Loucy (cell line): ENCODE data around the gene DLGAP1.

Experiments used
- H2AFZ ChIP-seq: fragments of 200-600 bp; sonication (generic); 2 replicates; pipeline ENCODE4 v1.6.0; 2016; ENCODE audit warnings: antibody characterized with exemption, mild to moderate bottlenecking, low read length, moderate library complexity
- H3F3A ChIP-seq: fragments of 200-600 bp; 2 replicates; pipeline ENCODE4 v1.6.0; 2016; ENCODE audit warnings: antibody characterized with exemption, low read depth, mild to moderate bottlenecking
- H3K27me3 ChIP-seq: fragments of 200-600 bp; sonication (generic); 2 replicates; pipeline ENCODE4 v1.6.1; 2014; ENCODE audit warnings: low read length, mild to moderate bottlenecking; ENCODE audit not compliant: insufficient read depth, poor library complexity, severe bottlenecking
- H3K36me3 ChIP-seq: fragments of 200-600 bp; sonication (generic); 2 replicates; pipeline ENCODE4 v1.6.1; 2016; ENCODE audit warnings: low read length; ENCODE audit not compliant: insufficient read depth
- H3K4me1 ChIP-seq: fragments of 200-600 bp; sonication (generic); 2 replicates; pipeline ENCODE4 v1.5.1; 2014; ENCODE audit warnings: low read length, mild to moderate bottlenecking; ENCODE audit not compliant: insufficient read depth, poor library complexity, severe bottlenecking
- H3K4me2 ChIP-seq: fragments of 200-600 bp; sonication (generic); 2 replicates; pipeline ENCODE4 v1.6.0; 2014; ENCODE audit warnings: antibody characterized with exemption, low read length, low read depth, mild to moderate bottlenecking; ENCODE audit not compliant: poor library complexity, severe bottlenecking
- H3K4me3 ChIP-seq: fragments of 200-600 bp; sonication (generic); 2 replicates; pipeline ENCODE4 v1.5.1; 2014; ENCODE audit warnings: low read length, mild to moderate bottlenecking, mixed read lengths; ENCODE audit not compliant: poor library complexity, severe bottlenecking
- H3K79me2 ChIP-seq: fragments of 200-600 bp; sonication (generic); 2 replicates; pipeline ENCODE4 v1.6.1; 2014; ENCODE audit warnings: low read length; ENCODE audit not compliant: insufficient read depth
- H3K9ac ChIP-seq: fragments of 200-600 bp; sonication (generic); 2 replicates; pipeline ENCODE4 v1.6.0; 2014; ENCODE audit warnings: mild to moderate bottlenecking, low read depth, low read length, moderate library complexity; ENCODE audit not compliant: poor library complexity, severe bottlenecking
- H3K9me2 ChIP-seq: fragments of 200-600 bp; sonication (generic); replicated peaks from 2 replicates; pipeline ENCODE4 v1.6.1; 2016; ENCODE audit warnings: low read depth, low read length, mixed read lengths
- H3K9me3 ChIP-seq: fragments of 200-600 bp; sonication (generic); 2 replicates; pipeline ENCODE4 v1.6.1; 2014; ENCODE audit warnings: mild to moderate bottlenecking, antibody characterized with exemption, low read length, low read depth; ENCODE audit not compliant: insufficient read depth
- H4K20me1 ChIP-seq: fragments of 200-600 bp; sonication (generic); 2 replicates; pipeline ENCODE4 v1.6.0; 2014; ENCODE audit warnings: antibody characterized with exemption, low read length, mild to moderate bottlenecking; ENCODE audit not compliant: insufficient read depth, poor library complexity, severe bottlenecking
- EZH2phosphoT487 ChIP-seq: fragments of 200-600 bp; IDR thresholded peaks from 2 replicates; pipeline ENCODE4 v1.6.1; 2018; ENCODE audit warnings: antibody characterized with exemption, mild to moderate bottlenecking, moderate library complexity, borderline replicate concordance
- TF ChIP-seq, protein P1 (sequence below): fragments of 200-600 bp; sonication (generic); conservative IDR thresholded peaks from 2 replicates; pipeline ENCODE4 v1.5.1; 2014; ENCODE audit warnings: mild to moderate bottlenecking, antibody characterized with exemption, low read length

The DLGAP1 gene

GRCh38 chr18:4352746-4353551 lies 102.2 kb downstream of the DLGAP1 start:
- Histone ChIP-seq H3K36me3 (no peaks in the 10 kb centered on the region), H3K4me3 (no peak overlapping the region), H3K4me1 (no peaks in the 10 kb centered on the region), H3K9me3 (0 out of 2 replicates have a peak, but pooled peaks cover 4% of the 10 kb centered on the region), H3F3A (no peaks in the 10 kb centered on the region), H4K20me1 (no peaks in the 10 kb centered on the region), H2AFZ (no peak overlapping the region), H3K9me2 (no peaks in the 10 kb centered on the region), H3K27me3 (no peaks in the 10 kb centered on the region), H3K9ac (no peak overlapping the region), H3K4me2 (no peak overlapping the region), H3K79me2 (no peaks in the 10 kb centered on the region)
- no peak for TF ChIP-seq EZH2phosphoT487
- TF ChIP-seq, protein P1, sequence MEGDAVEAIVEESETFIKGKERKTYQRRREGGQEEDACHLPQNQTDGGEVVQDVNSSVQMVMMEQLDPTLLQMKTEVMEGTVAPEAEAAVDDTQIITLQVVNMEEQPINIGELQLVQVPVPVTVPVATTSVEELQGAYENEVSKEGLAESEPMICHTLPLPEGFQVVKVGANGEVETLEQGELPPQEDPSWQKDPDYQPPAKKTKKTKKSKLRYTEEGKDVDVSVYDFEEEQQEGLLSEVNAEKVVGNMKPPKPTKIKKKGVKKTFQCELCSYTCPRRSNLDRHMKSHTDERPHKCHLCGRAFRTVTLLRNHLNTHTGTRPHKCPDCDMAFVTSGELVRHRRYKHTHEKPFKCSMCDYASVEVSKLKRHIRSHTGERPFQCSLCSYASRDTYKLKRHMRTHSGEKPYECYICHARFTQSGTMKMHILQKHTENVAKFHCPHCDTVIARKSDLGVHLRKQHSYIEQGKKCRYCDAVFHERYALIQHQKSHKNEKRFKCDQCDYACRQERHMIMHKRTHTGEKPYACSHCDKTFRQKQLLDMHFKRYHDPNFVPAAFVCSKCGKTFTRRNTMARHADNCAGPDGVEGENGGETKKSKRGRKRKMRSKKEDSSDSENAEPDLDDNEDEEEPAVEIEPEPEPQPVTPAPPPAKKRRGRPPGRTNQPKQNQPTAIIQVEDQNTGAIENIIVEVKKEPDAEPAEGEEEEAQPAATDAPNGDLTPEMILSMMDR: no peak

DNA sequence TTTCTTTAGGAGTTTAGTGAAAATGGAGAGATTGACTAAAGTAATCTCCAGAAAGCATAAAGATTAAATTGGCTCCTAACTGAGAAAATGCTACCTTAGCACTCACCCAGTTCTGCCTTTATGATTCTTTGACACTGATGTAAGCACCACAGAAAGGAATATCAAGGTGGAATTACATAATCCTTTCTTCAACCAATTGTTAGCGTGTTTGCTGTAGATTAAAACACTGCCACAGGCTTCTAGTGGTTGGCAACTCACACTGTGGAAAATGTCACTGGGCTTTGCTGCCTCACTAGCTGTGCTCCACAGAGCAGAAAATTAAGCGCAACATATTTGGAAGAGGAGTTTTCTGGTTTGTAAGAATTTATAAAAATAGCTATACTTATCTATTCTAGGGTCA lies 104.1 kb downstream of the DLGAP1 start:
- TF ChIP-seq, protein P1: no peak
- no peak for TF ChIP-seq EZH2phosphoT487
- Histone ChIP-seq H2AFZ (no peak overlapping the region), H3F3A (no peaks in the 10 kb centered on the region), H3K9ac (no peak overlapping the region), H3K27me3 (no peaks in the 10 kb centered on the region), H4K20me1 (no peaks in the 10 kb centered on the region), H3K4me2 (no peak overlapping the region), H3K9me3 (0 out of 2 replicates have a peak, but pooled peaks cover 4% of the 10 kb centered on the region), H3K79me2 (no peaks in the 10 kb centered on the region), H3K4me1 (no peaks in the 10 kb centered on the region), H3K36me3 (no peaks in the 10 kb centered on the region), H3K9me2 (no peaks in the 10 kb centered on the region), H3K4me3 (no peak overlapping the region)

DNA sequence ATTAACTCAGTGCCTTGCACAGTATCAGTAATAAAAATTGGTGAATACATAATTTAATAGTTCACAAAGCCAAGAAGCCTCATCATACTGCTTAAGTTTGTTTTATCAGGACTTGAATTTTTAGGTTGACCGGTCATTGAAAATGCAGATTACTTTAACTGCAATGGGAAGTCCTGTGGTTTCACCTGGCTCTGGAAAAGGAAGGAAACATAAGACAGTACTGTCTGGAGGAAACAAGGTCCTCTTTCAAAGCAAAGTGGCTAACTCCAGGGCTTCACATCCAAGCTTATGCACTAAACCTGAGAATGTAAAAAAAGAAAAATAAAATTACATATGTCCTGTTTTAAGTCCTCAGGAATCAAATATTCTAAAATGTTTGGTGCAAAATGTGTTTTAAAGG lies 119.7 kb downstream of the DLGAP1 start:
- Histone ChIP-seq H3F3A (no peaks in the 10 kb centered on the region), H3K36me3 (no peaks in the 10 kb centered on the region), H3K4me3 (no peak overlapping the region), H4K20me1 (no peaks in the 10 kb centered on the region), H3K9me3 (peaks cover 5% of the 10 kb centered on the region), H3K79me2 (no peaks in the 10 kb centered on the region), H3K9me2 (no peaks in the 10 kb centered on the region), H3K4me2 (no peak overlapping the region), H3K27me3 (no peaks in the 10 kb centered on the region), H3K9ac (no peak overlapping the region), H3K4me1 (no peaks in the 10 kb centered on the region), H2AFZ (no peak overlapping the region)
- no peak for TF ChIP-seq EZH2phosphoT487
- TF ChIP-seq, protein P1: no peak
